GM21737 (cell line): ENCODE results near the gene FAM43A.

ENCODE experiments used
- ATAC-seq: cut with Tn5 transposase; IDR thresholded peaks from one replicate; pipeline ENCODE4 v1.9.1; 2021; ENCODE audit warnings: mild to moderate bottlenecking, moderate library complexity; ENCODE audit not compliant: unreplicated experiment

FAM43A gene

GRCh38 chr3:194705227-194705626 is 19.5 kb downstream of the FAM43A start:
- no peak for ATAC-seq

GRCh38 chr3:194705761-194706160 is 20.1 kb downstream of the FAM43A start:
- no peak for ATAC-seq

- no peak for ATAC-seq
Measured at GRCh38 chr3:194707147-194707540, 21.5 kb downstream of the FAM43A start.

DNA sequence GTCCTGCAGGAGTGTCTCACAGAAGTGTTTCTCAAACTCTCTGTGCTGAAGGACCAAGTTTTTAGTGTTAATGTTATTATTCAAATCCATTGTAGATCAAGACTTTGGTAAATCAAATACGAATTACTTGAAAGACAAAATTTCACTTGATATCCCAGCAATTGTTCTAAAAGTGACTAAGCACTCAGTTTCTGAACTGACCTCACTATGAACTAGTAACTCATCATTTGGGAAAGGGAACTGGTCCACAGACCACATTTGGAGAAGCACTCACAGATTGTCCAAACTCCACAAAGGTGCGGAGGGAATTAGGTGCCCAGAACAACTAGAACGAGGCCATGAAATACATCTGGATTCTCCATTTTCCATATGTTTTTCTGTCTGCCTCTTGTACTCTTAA is 25.6 kb downstream of the FAM43A start:
- ATAC-seq = no peak

- no peak for ATAC-seq
Measured at GRCh38 chr3:194711913-194712312, 26.2 kb downstream of the FAM43A start.

DNA sequence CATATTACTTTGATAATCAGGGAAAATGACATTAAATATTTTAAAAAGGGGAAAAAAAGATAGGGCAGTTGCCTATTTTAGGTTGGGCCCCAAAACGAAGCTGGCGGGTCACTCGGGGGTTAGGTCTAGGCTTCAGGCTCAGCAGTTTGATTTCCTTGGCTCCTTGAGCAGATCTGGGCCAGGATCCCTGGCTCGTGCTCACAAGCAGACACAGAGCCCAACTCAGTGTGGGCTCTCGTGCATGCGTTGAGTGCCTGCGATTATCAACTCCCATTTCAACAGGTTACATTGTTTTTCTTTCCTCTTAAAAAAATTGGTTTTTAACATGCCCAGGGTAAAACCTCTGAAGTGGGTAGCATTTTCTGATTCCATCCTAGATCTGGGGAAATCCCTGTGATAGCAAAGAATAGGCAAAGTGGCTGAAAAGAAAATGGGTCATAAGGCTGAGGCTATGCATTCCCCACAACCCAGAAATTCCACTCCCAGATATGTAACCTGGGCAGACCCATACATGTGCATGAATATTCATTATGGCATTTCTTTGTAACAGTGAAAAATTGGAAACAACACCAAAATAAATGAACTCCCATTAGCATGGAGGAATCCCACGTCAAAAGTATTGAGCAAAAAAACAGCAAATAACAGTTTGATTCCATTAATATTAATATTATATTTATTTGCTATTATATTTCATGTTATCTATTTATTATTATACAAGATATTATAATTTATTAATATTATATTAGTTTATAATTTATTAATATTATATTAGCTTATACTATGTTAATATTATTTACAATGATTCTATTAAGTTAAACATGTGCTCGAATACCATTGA is 27.8 kb downstream of the FAM43A start:
- no peak for ATAC-seq

DNA sequence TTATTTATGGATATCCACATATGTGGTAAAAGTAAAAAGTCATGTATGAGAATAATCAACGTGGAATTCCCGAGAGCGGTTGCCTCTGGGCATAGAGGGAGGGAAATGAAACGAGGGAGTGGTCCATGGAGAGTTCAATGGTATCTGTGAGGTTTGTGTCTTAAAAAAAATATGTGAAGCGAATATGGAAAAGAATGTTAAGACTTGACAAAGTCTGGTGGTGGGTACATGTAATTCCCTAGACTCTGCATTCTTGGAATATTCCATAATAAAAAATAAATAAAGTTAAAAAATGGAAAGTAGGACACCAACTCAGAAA is 28.4 kb downstream of the FAM43A start:
- no peak for ATAC-seq

DNA sequence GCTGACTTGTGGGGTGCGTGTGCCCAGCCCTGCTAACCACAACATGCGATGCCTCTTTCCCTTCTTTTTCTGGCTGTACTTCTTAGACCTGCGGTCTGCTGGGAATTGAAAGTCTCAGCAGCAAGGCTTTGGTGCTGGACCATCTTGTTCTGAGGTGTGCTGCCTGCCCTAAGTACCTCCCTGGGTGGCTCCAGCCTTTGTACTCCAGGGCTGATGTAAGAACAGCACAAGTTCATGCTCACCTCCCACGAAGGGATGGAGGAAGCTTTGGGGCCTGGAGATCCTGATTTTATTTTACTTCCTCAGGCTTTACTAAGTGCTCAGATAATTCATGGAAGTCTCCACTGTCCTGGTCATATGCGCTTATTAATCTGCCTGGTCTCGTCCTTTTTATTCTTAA is 28.9 kb downstream of the FAM43A start:
- no peak for ATAC-seq

DNA sequence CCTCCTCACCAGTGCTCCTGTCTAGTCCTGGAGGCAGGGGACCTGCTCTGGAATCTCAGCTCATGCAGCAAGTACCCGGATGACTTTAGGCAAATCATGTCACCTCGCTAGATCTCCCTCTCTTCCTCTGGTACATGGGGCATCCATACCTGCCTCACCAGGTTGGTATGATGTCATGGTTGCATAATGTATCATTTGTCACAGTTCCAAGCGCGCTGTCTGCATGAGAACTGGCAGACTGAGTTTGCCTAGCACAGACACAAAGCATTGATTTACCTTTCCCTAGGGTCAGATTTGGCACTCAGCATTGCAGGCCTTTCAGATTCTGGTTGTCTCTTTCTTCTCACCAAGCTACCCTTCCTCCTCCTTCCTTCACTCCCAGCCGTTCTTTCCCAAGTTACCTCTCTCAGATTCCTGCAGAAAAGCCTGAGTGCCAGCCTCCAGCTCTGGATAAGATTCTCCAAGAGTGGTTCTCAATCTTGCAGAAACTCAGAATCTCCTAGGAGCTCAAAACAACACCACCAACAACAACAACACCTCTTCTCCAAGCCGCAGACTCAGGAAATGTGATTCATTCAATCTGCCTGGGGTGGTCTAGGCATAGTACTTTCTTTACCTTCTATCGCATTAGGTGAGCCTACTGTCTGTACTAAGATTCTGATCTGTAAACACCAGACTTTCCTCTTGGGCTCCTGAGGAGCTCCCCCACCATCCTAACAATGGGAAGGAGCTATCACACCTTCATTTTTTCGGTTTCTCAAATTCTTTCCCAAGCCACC is 29.5 kb downstream of the FAM43A start:
- ATAC-seq = no peak

- no peak for ATAC-seq
Measured at GRCh38 chr3:194718079-194718478, 32.4 kb downstream of the FAM43A start.

DNA sequence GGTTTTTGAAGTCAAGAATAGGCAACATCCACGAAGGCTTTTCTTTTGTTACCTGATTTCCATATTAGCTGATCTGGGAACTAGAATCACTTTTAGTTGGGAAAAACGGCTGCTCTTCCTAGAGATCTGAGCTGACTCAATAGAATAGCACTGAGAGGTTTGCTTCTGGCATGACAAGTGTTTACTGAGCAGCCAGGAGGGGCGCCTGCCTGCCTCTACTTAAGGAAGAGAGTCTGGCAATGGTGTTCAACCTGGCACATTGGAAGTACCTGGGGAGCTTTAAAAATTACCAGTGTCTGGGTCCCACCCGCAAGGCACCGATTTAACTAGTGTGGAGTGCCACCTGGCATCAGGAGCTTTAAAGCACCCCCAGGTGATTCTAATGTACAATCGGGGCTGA is 34.4 kb downstream of the FAM43A start:
- ATAC-seq = no peak

DNA sequence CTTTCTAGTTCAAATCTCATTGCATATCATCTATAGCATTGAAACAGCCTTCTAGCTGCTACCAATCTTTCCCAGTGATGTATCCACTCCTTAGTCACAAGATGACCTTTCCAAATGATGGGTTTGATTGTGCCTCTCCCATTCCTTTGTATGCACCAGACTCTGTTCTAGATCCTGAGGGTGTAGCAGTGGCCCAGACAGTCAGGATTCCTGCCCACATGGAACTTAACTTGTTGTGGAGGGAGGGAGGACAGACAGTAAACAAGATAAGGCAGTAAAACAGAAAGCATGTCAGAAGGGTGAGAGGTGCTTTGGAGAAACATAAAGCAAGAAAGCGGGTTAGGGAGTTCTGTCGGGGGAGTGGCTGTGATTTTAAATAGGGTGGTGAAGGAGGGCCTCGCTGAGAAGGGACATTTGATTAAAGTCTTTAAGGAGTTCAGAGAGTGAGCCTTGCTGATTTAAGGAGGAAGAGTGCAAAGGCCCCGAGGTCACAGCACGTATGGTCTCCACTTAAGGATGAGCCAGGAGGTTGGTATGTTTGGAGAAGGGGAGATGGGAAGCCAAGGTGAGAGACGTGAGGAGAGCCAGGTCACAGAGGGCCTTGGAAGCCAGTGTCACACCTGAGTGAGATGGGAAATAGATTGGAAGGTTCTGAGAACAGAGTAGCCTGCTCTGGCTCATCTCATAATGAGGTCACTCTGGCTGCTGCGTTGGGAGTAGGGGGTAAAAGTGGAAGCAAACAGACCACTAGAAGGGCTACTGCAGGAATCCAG is 38.3 kb downstream of the FAM43A start:
- no peak for ATAC-seq

- ATAC-seq = no peak
Measured at GRCh38 chr3:194725346-194725745, 39.7 kb downstream of the FAM43A start.

- ATAC-seq = no peak
Measured at GRCh38 chr3:194727435-194728128, 41.9 kb downstream of the FAM43A start.

- no peak for ATAC-seq
Measured at GRCh38 chr3:194728986-194729385, 43.3 kb downstream of the FAM43A start.

DNA sequence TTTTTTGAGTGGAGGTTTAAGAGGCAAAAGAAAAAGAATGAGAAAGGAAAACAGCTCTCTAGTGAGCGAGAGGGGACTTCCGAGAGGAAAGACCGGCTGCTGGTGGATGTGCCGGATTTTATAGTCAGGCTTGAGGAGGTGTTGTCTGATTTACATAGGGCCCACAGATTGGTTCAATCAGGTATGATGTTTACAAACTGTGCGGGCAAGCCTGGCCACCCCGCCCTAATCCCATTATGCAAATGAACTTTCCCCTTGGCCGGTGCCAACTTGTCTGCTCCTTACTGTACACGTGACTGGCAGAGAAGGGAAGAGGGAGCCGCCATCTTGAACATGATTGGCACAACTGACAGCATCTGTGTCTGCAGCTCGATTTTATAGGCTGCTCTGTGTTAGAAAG is 44.7 kb downstream of the FAM43A start:
- no peak for ATAC-seq

DNA sequence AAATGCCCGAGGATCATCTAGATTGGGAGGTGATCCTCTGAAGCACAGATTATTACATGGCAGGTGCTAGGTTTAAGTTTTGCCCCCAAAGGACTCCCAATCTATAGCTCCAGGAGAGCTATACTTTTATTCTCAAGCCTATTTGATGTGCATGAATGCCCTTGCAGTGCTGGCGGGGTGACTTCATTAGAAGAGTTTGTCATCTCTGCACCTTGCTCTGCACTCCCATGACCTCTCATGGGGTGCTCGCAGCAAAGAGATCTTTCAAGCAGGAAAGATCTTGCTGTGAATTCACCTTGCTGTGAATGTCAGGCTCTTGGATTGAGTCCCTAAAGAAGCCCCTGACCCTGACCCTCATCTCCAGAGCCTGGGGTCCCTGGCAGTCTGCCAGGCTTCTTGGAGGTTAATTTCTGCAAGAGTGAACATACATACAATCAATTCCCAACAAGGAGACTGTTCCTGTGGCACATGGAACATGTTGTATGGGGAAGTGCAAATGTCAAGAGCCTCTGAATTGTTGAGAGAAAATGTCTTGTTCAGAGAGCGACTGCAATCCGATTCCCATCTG is 45.9 kb downstream of the FAM43A start:
- ATAC-seq = no peak

DNA sequence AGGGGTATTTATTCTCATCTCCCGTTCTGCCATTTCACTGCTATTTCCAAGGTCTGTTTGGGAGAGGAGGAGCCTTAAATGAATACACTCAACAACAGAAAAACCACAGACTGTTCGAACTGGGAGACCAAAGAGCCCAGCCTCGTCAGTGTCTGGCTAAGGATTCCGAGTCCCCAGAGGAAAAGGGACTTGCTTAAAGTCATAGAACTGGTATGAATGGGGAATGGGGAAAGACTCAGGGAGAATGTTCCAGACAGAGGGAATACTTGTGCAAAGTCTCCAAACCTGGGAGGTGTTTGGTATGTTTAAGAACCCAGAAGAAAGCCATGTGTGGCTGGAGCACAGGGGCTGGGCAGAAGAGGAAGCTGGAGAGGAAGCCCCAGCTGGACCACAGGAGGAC is 46.9 kb downstream of the FAM43A start:
- no peak for ATAC-seq

- no peak for ATAC-seq
Measured at GRCh38 chr3:194736277-194736895, 50.7 kb downstream of the FAM43A start.

- peak; percentile 74 for ATAC-seq
Measured at GRCh38 chr3:194736896-194737600, 51.4 kb downstream of the FAM43A start.
